Right atrium auricular region (tissue), 2 donors: ENCODE data around the gene GOT1. TPM values are rescaled to one million over a fixed set of nuclear protein-coding genes. Genes with fewer than 3 reads are reported as not detected.
A peak's percentile ranks its signal among the peaks of the same experiment; 100 is the strongest.

Experiments
- DNase-seq: peaks from one replicate; pipeline ENCODE4 v3.0.0-alpha.2; 2019; ENCODE audit warnings: low spot score
- H3K27ac ChIP-seq, 2 donors: fragments of 200-600 bp; sonication (generic); 1 replicate in 1 of 2; 2 replicates in 1 of 2; pipeline ENCODE4 v1.5.1; 2016 to 2019
- H3K27me3 ChIP-seq, 2 donors: fragments of 200-600 bp; sonication (generic); one replicate each; pipeline versions ENCODE4 v1.5.1 to v1.6.0; 2017 to 2019
- H3K36me3 ChIP-seq: fragments of 200-600 bp; sonication (generic); one replicate; pipeline ENCODE4 v1.5.1; 2016
- H3K4me1 ChIP-seq, 2 donors: fragments of 200-600 bp; sonication (generic); one replicate each; pipeline versions ENCODE4 v1.5.1 to v1.6.0; 2017 to 2019
- H3K4me3 ChIP-seq, 2 donors: fragments of 200-600 bp; sonication (generic); 1 replicate in 1 of 2; 2 replicates in 1 of 2; pipeline ENCODE4 v1.5.1; 2017 to 2019; ENCODE audit warnings: mild to moderate bottlenecking in 1 of 2, moderate library complexity in 1 of 2
- H3K9me3 ChIP-seq, 2 donors: fragments of 200-600 bp; sonication (generic); one replicate each; pipeline ENCODE4 v1.5.1; 2019
- total RNA-seq, 2 donors: library from RNA; depleted of rRNA; stranded (reverse); fragments of >200 nt; gene quantifications; one replicate each; pipeline ENCODE4 v1.1.0, GENCODE V29; 2016
- TF ChIP-seq, protein P1 (sequence below), 2 donors: fragments of 200-600 bp; sonication (generic); IDR thresholded peaks; one replicate each; pipeline ENCODE4 v1.5.1; 2019; ENCODE audit warnings: antibody characterized with exemption in 2 of 2

The GOT1 gene
- total RNA-seq, 2 donors from 2014 or later, result 289 to 443 TPM

DNA sequence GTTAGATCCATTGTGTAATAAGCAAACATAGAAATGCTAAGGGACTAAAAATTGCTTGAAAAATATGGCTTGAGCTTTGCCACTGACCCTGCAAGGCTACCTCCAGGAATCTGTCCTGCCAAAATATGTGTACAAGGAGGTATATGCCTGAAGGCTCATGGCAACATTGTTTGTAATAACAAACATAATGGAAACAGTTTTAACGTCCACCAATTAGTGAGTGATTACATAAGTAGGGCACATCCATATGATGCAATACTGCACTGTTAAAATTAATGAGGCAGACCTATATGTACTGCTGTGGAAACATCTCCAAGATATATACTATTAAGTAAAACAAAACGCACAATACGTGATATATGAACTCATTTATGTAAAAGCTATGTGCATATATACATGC is 13.1 kb upstream of the GOT1 start:
- no peak overlapping the region for H3K4me3 ChIP-seq
- H3K9me3 ChIP-seq, result no peaks in the 10 kb centered on the region
- TF ChIP-seq, protein P1, sequence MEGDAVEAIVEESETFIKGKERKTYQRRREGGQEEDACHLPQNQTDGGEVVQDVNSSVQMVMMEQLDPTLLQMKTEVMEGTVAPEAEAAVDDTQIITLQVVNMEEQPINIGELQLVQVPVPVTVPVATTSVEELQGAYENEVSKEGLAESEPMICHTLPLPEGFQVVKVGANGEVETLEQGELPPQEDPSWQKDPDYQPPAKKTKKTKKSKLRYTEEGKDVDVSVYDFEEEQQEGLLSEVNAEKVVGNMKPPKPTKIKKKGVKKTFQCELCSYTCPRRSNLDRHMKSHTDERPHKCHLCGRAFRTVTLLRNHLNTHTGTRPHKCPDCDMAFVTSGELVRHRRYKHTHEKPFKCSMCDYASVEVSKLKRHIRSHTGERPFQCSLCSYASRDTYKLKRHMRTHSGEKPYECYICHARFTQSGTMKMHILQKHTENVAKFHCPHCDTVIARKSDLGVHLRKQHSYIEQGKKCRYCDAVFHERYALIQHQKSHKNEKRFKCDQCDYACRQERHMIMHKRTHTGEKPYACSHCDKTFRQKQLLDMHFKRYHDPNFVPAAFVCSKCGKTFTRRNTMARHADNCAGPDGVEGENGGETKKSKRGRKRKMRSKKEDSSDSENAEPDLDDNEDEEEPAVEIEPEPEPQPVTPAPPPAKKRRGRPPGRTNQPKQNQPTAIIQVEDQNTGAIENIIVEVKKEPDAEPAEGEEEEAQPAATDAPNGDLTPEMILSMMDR (IDR thresholded peaks at IDR 0.05), result no peak
- H3K4me1 ChIP-seq, result no peaks in the 10 kb centered on the region
- no peak for DNase-seq
- no peak overlapping the region for H3K27ac ChIP-seq
- H3K36me3 ChIP-seq, result no peaks in the 10 kb centered on the region
- H3K27me3 ChIP-seq, result no peaks in the 10 kb centered on the region

DNA sequence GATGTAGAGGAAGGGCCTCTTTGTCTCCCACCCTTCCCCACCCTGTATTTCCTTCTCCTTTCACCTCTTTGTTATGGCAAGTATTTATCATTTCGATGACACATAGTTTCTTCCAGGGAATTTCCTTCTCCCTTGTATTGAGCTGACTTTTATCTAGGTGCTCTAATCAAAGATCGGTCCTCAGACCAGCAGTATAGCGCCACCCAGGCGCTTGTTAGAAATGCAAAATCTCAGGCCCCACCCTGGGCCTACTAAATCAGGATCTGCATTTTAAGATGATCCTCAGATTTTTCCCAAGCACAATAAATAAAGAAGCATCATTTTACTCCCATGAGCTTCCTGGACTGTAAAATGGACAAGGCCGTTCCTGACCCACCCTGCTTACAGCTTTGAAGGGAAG is 12.0 kb upstream of the GOT1 start:
- Histone ChIP-seq H3K27ac (no peak overlapping the region), H3K9me3 (no peaks in the 10 kb centered on the region), H3K4me1 (no peaks in the 10 kb centered on the region), H3K27me3 (no peaks in the 10 kb centered on the region), H3K4me3 (no peak overlapping the region), H3K36me3 (no peaks in the 10 kb centered on the region)
- DNase-seq, result no peak
- TF ChIP-seq, protein P1 (IDR thresholded peaks at IDR 0.05), result no peak

DNA sequence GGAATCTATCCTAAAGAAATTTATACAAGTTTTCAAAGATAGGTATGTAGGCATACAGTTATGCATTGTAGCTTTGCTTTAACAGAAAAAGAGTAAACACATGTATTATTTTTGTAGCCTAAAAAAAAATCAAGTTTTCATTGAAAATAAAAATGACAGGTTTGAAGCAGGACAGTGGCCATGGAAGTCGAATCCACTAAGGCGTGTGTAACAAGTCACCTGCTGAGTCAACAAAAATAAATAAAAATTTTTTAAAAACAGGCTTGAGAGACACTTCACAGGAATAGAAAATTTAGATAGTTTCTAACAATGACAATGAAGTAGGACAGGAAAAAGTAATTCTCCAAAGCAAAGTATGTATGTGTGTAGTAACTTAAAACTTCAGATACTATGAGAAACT is 8.5 kb upstream of the GOT1 start:
- Histone ChIP-seq H3K27ac (no peak overlapping the region), H3K4me1 (peaks cover 0 to 14% of the 10 kb centered on the region in 2 donors), H3K27me3 (no peaks in the 10 kb centered on the region), H3K4me3 (no peak overlapping the region), H3K36me3 (no peaks in the 10 kb centered on the region), H3K9me3 (no peaks in the 10 kb centered on the region)
- DNase-seq, result no peak
- TF ChIP-seq, protein P1 (IDR thresholded peaks at IDR 0.05), result no peak

DNA sequence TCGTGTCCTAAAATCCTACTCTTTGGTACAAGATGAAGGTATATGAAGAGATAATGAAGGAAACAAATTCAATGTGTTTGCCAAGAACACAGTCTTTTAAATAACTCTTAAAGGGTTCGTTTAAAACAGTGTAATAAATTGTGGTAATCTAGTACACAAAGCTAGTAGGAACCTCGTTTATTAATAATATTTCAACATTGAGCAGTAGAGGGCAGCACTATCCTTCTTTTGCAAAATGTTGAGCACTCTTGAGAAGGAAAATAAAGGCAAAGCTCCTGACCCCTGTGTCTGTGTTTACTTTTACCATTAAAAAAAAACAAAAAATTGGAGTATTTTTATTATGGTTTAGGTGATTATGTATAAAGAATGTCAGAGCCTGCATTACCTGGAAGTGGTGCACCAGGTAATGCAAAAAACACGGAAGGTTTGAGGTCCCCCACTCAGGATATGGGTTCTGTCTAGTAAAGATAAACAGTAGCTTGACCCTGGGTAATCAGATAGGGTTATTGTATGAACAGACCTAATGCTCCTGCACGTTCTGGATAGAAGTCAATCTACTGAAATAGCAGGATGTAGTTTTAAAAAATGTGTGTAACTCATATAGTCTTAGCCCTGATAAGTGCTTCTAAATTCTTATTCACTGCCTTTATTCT is 5.7 kb upstream of the GOT1 start:
- TF ChIP-seq, protein P1 (IDR thresholded peaks at IDR 0.05), result peak in 1 of 2 donors; percentile 66
- Histone ChIP-seq H3K9me3 (no peaks in the 10 kb centered on the region), H3K27me3 (no peaks in the 10 kb centered on the region), H3K27ac (peak overlapping the region in 1 of 2 donors; percentile 98), H3K4me3 (no peak overlapping the region), H3K4me1 (peaks cover 0 to 38% of the 10 kb centered on the region in 2 donors), H3K36me3 (no peaks in the 10 kb centered on the region)
- DNase-seq, result no peak

DNA sequence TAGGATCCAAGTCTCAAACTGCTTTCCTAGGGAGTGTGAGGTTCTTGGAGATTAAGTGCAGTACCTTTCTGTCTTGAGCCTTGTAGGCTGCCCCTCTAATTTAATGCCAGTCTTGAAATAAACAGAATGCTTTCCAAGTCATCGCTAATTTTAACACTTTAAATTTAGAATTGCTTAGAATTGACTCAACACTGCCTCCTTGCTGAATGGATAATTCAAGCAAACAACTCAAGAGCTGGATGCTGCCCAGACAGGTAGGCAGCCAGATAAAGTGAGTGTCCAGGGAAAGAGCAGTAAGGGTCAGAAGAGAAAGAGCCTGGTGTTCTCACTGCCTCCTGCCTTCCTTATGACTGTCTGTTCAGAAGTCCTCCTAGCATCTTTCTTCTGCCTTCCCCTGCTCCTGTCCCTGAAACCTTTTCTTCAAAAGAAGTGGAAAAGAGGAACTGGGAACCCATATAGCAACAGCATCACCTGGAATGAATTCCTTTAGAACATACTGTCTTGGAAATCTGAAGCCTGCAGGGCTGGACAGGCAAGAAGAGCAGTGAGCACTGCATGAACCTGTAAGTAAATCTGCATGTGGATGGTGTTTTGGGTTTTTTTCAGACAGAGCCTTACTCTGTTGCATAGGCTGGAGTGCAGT is 3.1 kb upstream of the GOT1 start:
- Histone ChIP-seq H3K27ac (peak overlapping the region; percentile 88 to 98), H3K27me3 (no peaks in the 10 kb centered on the region), H3K4me1 (peaks cover 0 to 44% of the 10 kb centered on the region in 2 donors), H3K4me3 (peak overlapping the region in 1 of 2 donors; percentile 5), H3K36me3 (no peaks in the 10 kb centered on the region), H3K9me3 (no peaks in the 10 kb centered on the region)
- TF ChIP-seq, protein P1 (IDR thresholded peaks at IDR 0.05), result peak in 1 of 2 donors; percentile 58
- DNase-seq, result no peak
